Raji (cell line): Measurements from ENCODE around the gene FBXW7.

Experiments used
- POLR2A ChIP-seq: IDR thresholded peaks from 2 replicates; pipeline ENCODE4 v1.6.1; 2011; ENCODE audit warnings: low read depth, low read length, control low read depth; ENCODE audit not compliant: insufficient read depth

FBXW7 gene

DNA sequence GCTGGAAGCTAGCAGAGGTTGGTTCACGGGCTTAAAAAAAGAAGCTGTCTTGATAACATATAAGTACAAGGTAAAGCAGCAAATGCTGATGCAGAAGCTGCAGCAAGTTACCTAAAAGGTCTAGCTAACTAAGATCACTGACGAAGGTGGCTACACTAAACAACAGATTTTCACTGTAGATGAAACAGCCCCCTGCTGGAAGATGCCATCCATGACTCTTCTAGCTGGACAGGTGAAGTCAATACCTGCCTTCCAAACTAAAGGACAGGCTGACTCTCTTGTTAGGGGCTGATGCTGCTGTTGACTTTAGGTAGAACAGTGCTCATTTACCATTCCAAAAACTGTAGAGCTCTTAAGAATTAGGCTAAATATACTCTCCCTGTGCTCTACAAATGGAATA is 99.5 kb downstream of the FBXW7 start:
- TF ChIP-seq POLR2A, result no peak

DNA sequence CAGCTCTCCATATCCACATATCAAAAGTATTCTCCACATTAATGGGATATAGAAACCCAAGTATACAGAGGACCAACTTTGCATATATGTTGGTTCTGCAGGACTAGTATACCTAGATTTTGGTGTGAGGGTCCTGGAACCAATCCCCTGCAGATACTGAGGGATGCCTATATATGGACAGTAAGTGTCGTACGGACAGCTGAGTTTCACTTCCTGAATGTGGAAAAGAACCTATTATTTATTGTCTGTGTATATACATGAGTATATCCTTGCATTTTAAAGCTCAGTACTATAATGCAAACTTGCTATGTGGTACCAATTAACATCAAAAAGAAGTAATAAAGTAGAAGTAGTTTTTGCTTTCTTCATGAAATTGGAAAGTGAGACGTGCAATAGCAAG is 101.9 kb downstream of the FBXW7 start:
- TF ChIP-seq POLR2A, result no peak

DNA sequence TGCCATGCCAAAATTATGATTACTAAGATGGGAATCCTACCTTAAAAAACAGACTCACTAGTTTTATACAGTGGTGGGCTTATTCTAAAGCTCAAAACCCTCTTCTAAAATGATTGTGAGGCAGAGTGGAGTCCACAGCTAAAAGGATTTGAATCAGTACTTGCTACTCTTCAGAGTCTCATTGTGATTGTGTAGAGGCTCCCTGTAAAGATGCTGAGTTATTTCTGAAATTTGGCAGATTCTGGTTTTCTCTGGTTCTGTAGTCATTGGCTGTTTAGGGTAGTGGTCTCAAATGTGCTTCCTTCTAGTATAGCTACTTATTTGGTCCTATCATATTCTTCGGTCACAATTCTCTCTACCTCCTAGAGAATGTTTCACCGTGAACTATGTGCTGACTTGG is 104.1 kb downstream of the FBXW7 start:
- no peak for TF ChIP-seq POLR2A

DNA sequence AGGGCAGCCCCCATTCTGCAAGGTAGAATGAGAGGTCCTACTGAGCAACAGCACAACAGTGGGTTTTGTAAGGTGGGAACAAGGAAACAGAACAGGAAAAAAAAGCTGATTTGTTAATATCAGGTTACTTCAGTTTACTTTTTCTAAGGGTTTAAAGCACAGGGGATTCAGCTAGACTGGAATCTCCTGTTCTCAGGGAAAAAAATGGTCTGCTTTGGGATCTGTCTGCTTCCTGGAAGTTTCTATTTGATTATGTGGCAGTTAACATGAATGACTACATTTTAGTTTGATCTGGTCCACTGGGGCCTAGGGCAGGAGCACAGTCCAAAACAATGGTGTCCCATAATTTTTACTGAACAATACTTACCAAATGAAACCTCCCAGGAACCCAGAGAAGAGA is 104.6 kb downstream of the FBXW7 start:
- no peak for TF ChIP-seq POLR2A

DNA sequence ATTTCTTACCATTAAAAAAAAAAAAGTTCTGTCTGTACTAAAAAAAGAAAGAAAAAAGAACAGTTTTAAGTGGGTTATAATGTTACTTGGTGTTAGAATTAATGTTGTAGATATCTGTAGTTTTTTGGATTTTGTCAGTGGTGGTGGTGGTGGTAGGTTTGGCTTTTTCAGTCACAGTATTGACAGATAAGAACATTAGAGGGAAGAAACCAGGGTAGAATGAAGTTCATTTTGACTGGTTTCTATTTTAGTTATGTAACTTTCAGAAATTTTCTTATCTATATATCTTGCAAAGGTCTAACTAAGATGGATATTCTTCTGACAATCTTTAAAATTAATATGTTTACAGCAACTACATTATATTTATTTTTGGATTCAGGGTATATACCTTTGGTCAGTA is 105.4 kb downstream of the FBXW7 start:
- TF ChIP-seq POLR2A, result no peak

DNA sequence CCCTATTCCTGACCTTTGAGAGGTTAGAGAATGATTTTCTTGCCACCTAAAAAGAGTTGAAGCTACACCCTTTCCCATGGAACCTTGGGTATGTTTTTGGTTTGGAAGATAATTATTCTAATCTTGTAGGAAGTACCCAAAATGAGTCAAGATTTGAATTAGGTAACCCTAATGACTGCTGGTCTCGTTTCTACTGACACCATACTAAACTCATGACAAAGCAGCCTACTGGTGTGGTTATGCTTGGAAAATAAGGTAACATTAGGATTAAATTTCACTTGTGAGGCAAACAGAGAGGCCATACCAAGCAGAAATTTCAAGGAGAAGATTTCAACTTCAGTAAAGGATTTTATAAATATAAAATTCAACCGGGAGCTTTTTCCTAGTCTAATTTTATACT is 107.9 kb downstream of the FBXW7 start:
- no peak for TF ChIP-seq POLR2A

DNA sequence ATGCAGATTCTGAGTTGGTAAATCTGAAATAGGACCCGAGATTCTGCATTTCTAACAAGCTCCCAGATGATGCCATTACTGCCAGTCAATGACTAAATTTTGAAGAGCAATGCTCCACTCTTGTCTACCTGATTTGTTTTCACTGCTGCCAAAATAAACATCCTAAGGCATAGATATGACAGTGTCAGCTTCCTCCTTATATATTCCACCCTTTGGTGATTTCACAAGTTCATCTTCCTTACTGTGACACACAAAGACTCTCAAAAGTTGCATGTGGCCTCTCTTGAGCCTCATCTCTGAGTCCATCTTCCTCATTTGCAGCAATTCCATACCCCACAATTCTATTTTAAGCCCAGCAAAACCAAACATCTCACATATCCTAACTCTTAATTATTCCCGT is 110.9 kb downstream of the FBXW7 start:
- no peak for TF ChIP-seq POLR2A

DNA sequence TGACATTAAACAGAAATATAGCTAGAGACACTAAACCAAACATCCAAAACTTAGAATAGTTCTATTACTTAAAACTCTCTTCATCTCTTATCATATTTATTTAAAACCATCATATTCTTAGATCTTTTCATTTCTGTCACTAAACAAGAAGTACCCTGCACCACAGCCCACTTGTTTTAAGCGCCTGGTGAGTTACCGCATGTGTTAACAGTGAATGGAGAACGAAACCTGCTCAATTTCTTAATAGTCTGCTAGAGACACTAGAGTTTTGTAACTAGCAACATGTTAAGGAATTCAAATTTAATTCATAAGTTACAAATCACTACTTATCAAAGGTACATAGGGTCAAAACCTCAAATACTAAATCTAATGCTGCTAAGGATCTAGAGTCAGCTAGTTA is 111.5 kb downstream of the FBXW7 start:
- TF ChIP-seq POLR2A, result no peak

DNA sequence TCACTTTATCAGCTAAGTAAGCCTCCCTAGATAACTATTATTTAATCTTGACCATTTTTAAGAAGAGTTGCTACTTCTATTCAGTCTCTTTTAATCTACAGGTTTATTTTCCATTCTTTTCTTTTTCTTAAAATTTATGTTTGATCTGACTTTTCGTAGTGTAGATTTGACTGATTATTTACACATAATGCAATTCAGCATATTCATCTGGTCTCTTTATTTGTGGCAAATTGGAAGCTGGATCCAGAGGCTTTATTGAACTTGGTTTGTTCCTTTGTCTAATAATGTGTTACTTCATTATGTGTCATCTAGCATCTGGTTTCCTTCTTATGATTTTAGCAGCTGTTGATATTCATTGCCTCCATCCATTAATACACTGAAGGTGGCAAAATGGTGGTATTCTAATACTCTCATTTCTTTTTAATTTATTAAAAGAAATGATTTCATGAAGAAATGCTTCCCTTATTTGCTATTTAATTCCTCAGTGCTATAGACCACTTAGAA is 113.0 kb downstream of the FBXW7 start:
- no peak for TF ChIP-seq POLR2A

DNA sequence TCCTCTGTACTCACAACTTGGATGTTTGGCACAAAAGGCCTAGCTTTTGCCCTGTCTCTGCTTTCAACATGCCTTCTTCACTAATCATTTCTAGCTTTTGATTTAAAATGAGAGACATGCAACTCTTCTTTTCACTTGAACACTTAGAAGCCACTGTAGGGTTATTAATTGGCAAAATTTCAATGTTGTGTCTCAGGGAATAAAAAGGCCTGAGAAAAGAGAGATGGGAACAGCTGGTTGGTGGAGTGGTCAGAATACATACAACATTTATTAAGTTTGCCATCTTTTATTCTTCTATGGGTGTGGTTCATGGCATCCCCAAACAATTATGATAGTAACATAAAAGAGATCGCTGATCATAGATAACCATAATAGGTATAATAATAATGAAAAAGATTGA is 114.3 kb downstream of the FBXW7 start:
- no peak for TF ChIP-seq POLR2A

DNA sequence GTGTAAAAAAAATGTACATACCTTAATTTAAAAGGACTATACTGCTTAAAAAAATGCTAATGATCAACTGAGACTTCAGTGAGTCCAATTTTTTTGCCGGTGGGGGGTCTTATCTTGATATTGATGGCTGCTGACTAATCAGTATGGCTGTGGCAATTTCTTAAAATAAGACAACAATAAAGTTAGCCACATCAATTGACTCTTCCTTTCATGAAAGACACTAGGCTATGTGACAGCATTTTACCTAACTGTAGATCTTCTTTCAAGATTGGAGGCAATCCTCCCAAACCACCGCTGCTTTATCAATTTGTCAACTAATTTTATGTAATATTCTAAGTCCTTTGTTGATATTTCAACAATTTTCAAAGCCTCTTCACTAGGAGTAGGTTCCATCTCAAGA is 116.1 kb downstream of the FBXW7 start:
- no peak for TF ChIP-seq POLR2A

DNA sequence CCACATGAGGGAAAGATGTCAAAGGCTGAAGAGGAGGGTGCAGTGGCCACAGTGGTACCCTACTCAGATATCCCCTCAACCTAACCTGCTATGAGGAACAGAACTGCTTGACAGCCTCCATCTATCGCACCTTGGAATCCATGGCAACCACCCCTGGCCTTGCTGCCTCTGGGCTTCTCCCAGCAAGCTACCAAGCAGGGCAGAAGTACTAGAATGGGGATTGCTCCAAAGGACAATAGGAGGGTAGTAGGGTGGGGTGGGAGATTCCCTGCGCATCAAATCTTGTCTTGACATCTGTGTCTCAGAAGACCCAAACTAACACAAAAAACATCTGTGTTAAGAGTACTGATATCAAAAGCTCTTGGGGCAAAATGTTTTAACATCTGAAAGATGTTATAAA is 118.2 kb downstream of the FBXW7 start:
- TF ChIP-seq POLR2A, result no peak

DNA sequence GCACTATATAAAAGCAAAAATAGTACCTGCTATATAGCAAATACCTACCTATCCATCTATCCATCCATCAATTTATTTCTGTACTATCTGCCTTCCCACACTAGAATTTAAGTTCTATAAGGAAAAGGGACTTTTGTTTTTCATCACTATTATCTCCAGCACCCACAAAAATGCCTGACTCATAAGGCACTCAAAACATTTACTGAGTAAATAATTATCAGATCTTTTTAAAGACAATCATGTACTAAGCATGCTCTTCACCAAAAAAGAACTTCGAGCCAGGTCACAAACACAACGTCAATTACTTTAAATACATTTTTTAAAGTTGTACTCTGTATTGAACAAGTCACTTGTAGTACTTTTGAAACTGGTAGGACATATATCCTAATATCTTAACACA is 119.9 kb downstream of the FBXW7 start:
- TF ChIP-seq POLR2A, result no peak

DNA sequence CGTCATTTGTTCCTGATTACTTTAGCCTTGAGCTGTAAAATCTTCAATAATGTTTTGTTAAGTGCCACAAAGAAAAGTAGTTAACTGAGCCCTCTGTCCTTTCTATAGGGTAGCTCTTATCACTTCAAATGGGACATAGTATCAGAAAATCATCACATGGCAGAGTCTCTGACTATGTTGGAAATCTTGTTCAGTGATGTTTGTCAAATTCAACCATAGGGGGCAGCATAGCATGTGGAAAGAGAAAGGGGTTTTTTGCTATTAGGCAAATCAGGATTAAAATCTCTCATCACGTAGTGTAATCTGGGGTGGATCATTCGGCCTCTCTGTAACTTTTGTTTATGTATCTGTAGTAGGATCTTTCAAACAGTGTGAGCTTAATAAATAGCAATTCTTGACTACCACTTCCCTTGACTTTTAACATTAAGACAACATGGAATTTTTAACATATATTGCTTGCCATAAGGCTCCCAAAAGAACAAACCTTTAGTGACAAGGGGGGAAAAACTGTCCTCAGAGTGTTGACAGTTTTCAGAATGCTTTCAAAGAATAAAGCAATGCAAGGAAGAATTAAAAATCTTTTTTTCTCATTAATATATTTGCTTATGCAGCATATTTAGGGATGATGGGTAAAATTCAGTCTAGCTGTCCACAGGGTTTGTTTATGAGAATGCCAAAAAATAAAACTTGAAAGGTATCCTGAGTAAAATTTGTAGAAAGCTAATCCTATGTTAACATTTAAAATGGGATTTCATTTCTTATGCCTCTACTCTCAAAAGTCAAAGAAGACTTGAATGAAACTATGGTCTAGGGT is 127.2 kb downstream of the FBXW7 start:
- no peak for TF ChIP-seq POLR2A

DNA sequence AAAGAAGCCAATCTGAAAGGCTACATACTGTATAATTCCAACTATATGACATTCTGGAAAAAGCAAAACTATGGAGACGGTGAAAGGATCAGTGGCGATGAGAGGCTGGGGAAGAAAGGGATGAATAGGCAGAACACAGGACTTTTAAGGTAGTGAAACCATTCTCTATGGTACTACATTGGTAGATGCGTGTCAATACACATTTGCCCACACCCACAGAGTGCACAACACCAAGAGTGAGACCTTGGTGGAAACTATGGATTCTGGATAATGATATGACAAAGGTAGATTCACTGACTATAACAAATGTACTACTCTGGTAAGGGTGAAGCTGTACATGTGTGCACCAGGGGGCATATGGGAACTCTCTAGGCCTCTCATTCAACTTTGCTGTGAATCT is 134.5 kb downstream of the FBXW7 start:
- TF ChIP-seq POLR2A, result no peak

DNA sequence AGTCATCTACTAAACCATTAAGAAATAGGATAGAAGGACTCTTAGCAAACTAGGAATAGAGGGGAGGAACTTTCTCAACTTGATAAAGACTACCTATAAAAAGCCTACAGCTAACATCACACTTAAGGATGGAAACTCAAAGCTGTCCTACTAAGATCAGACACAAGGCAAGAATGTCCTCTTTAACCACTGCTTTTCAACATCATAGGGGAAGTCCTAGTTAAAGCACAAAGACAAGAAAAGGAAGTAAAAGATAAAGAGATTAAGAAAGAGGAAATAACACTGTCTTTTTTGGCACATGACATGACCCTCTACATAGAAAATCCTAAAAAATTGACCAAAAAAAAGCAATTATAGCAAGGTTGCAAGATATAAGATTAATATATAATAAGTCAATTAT is 136.6 kb downstream of the FBXW7 start:
- TF ChIP-seq POLR2A, result no peak

DNA sequence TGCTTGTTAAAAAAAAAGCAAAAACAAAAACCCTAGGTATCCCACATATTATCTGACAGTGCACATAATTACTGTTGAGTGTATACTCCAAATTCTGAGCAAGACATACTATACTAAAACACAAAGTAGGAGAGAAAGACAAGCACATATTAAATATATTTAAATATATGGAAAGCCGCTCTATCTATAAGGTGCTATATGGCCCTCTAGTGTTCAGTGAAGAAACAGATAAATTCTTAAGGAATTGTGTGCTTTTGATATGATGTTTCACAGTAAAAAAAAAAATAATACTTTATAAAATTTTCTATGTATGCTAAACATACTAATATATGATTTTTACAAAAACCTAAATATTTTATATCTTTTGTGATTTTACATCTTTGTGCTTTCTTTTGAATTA is 137.8 kb downstream of the FBXW7 start:
- TF ChIP-seq POLR2A, result no peak
